CD4-positive, alpha-beta T cell treated with Interleukin-10 for 1 hour (primary cell): ENCODE results near the gene SNAP91.
A peak's percentile ranks its signal among the peaks of the same experiment; 100 is the strongest.

Experiments
- DNase-seq: peaks from one replicate; pipeline ENCODE4 v3.0.0-alpha.2; 2020

The SNAP91 gene

GRCh38 chr6:83536647-83537589, 172.0 kb downstream of the SNAP91 start:
- no peak for DNase-seq

GRCh38 chr6:83536034-83536646, 172.8 kb downstream of the SNAP91 start:
- DNase-seq = peak; percentile 42

- DNase-seq = no peak
Observed at GRCh38 chr6:83518816-83519480, 190.0 kb downstream of the SNAP91 start.

- no peak for DNase-seq
Observed at GRCh38 chr6:83517500-83517899, 191.4 kb downstream of the SNAP91 start.

- DNase-seq = peak; percentile 52
Observed at GRCh38 chr6:83514866-83515466, 193.9 kb downstream of the SNAP91 start.

GRCh38 chr6:83514466-83514865, 194.4 kb downstream of the SNAP91 start:
- no peak for DNase-seq

GRCh38 chr6:83511901-83512681, 196.8 kb downstream of the SNAP91 start, which contains the start of gene PRSS35:
TSS of gene PRSS35 (plus strand) at chr6:83512534. CDS start at chr6:83523442, 10,908 bp downstream.
- no peak for DNase-seq

- no peak for DNase-seq
Observed at GRCh38 chr6:83511266-83511665, 197.6 kb downstream of the SNAP91 start.

- no peak for DNase-seq
Observed at GRCh38 chr6:83510791-83511190, 198.1 kb downstream of the SNAP91 start.

GRCh38 chr6:83509441-83509840, 199.5 kb downstream of the SNAP91 start:
- no peak for DNase-seq

- no peak for DNase-seq
Observed at GRCh38 chr6:83505356-83505755, 203.5 kb downstream of the SNAP91 start.
